GM19193 (cell line): Measurements from ENCODE around the gene ORM2.

Source experiments
- POLR2A ChIP-seq: IDR thresholded peaks from 4 replicates; pipeline ENCODE4 v1.6.1; 2011; ENCODE audit not compliant: insufficient read depth, insufficient read length; ENCODE audit errors: extremely low read depth

The ORM2 gene

GRCh38 chr9:114303977-114304376 lies 25.7 kb upstream of the ORM2 start:
- TF ChIP-seq POLR2A: no peak

- TF ChIP-seq POLR2A: no peak
Measured at GRCh38 chr9:114304416-114305188, 25.1 kb upstream of the ORM2 start.

GRCh38 chr9:114307899-114308267 lies 21.8 kb upstream of the ORM2 start:
- no peak for TF ChIP-seq POLR2A

GRCh38 chr9:114308361-114308950 lies 21.2 kb upstream of the ORM2 start:
- no peak for TF ChIP-seq POLR2A

- TF ChIP-seq POLR2A: no peak
Measured at GRCh38 chr9:114309096-114309495, 20.6 kb upstream of the ORM2 start.

GRCh38 chr9:114310471-114311450 lies 18.9 kb upstream of the ORM2 start:
- TF ChIP-seq POLR2A: no peak

GRCh38 chr9:114311571-114312512 lies 17.8 kb upstream of the ORM2 start:
- no peak for TF ChIP-seq POLR2A

- TF ChIP-seq POLR2A: no peak
Measured at GRCh38 chr9:114312513-114312875, 17.2 kb upstream of the ORM2 start.

- TF ChIP-seq POLR2A: no peak
Measured at GRCh38 chr9:114313186-114313585, 16.5 kb upstream of the ORM2 start.

- TF ChIP-seq POLR2A: no peak
Measured at GRCh38 chr9:114314256-114314867, 15.3 kb upstream of the ORM2 start.

GRCh38 chr9:114314881-114315722 lies 14.6 kb upstream of the ORM2 start:
- TF ChIP-seq POLR2A: no peak

- TF ChIP-seq POLR2A: no peak
Measured at GRCh38 chr9:114315723-114316363, 13.8 kb upstream of the ORM2 start.

GRCh38 chr9:114316605-114317230 lies 13.0 kb upstream of the ORM2 start:
- no peak for TF ChIP-seq POLR2A
